H1 (cell line): ENCODE data around the gene KCNH5. TPM values are rescaled to one million over a fixed set of nuclear protein-coding genes. Genes with fewer than 3 reads are reported as not detected.

Source experiments
- CTCF ChIA-PET: fragments of 300-600 bp; sonication (Branson Sonifier 250); formaldehyde crosslinking; loops from one replicate; lab custom pipeline; 2021; ENCODE audit not compliant: partially characterized antibody; lab: Charles Lee
- POLR2A ChIA-PET: fragments of 300-600 bp; sonication (Branson Sonifier 250); formaldehyde crosslinking; loops from one replicate; lab custom pipeline; 2021; ENCODE audit warnings: inconsistent platforms; ENCODE audit not compliant: partially characterized antibody; lab: Charles Lee
- DNase-seq, 2 experiments: peaks; one replicate each; pipeline versions ENCODE4 v3.0.0 to v3.0.0-alpha.2; 2010 to 2022; ENCODE audit warnings: low spot score in 2 of 2, low read depth in 1 of 2, mixed read lengths in 1 of 2
- FAIRE-seq: peaks from 2 replicates; lab custom pipeline; 2011; peaks lifted over from hg19 to GRCh38; lab: Jason Lieb, UNC
- H2AFZ ChIP-seq: 2 replicates; pipeline ENCODE4 v1.8.1; 2012; ENCODE audit warnings: low read length, inconsistent platforms
- H2AK5ac ChIP-seq: 2 replicates; pipeline ENCODE4 v1.6.1; 2013; ENCODE audit warnings: low read depth, low read length
- H2BK120ac ChIP-seq: replicated peaks from 2 replicates; pipeline ENCODE3; 2013; ENCODE audit warnings: low read depth, low read length, inconsistent platforms
- H2BK12ac ChIP-seq: 2 replicates; pipeline ENCODE4 v1.6.1; 2013; ENCODE audit warnings: low read depth, low read length
- H2BK15ac ChIP-seq: 2 replicates; pipeline ENCODE4 v1.6.1; 2013; ENCODE audit warnings: low read length
- H2BK20ac ChIP-seq: 2 replicates; pipeline ENCODE4 v1.6.1; 2013; ENCODE audit warnings: low read length
- H2BK5ac ChIP-seq: 2 replicates; pipeline ENCODE4 v1.6.1; 2013; ENCODE audit warnings: low read depth, low read length
- H3K14ac ChIP-seq: 2 replicates; pipeline ENCODE4 v1.6.1; 2013; ENCODE audit warnings: inconsistent platforms; ENCODE audit not compliant: insufficient read length
- H3K18ac ChIP-seq: 2 replicates; pipeline ENCODE4 v1.6.1; 2013; ENCODE audit warnings: low read length; ENCODE audit errors: extremely low read depth
- H3K23ac ChIP-seq: 2 replicates; pipeline ENCODE4 v1.6.1; 2013; ENCODE audit warnings: inconsistent platforms; ENCODE audit not compliant: insufficient read length
- H3K23me2 ChIP-seq: 2 replicates; pipeline ENCODE4 v1.6.1; 2013; ENCODE audit warnings: low read depth, low read length
- H3K27ac ChIP-seq: 2 replicates; pipeline ENCODE4 v1.6.1; 2011; ENCODE audit warnings: low read depth, low read length, inconsistent platforms
- H3K27me3 ChIP-seq, 4 experiments: replicated peaks in 1 of 4; 1 replicate in 1 of 4; 2 replicates in 3 of 4; pipeline versions ENCODE4 v1.6.1 to v1.8.1; 2011 to 2013; ENCODE audit warnings: low read length in 3 of 4, mild to moderate bottlenecking in 3 of 4, inconsistent platforms in 2 of 4, mixed read lengths in 2 of 4, moderate library complexity in 1 of 4; ENCODE audit not compliant: control insufficient read depth in 3 of 4, insufficient read depth in 3 of 4; ENCODE audit errors: extremely low read depth in 1 of 4
- H3K36me3 ChIP-seq, 4 experiments: 2 replicates each; pipeline versions ENCODE4 v1.6.1 to v1.8.1; 2011 to 2013; ENCODE audit warnings: mild to moderate bottlenecking in 4 of 4, low read length in 3 of 4, moderate library complexity in 2 of 4, control low read depth in 1 of 4, inconsistent platforms in 1 of 4; ENCODE audit not compliant: insufficient read depth in 4 of 4, control insufficient read depth in 2 of 4
- H3K4ac ChIP-seq: replicated peaks from 2 replicates; pipeline ENCODE3; 2013; ENCODE audit warnings: low read length, low read depth, mixed read lengths, inconsistent platforms; ENCODE audit not compliant: insufficient read length
- H3K4me1 ChIP-seq, 4 experiments: replicated peaks in 1 of 4; 1 replicate in 1 of 4; 2 replicates in 3 of 4; pipeline versions ENCODE4 v1.6.1 to v1.8.1; 2011 to 2013; ENCODE audit warnings: low read length in 3 of 4, inconsistent platforms in 2 of 4, mixed read lengths in 1 of 4; ENCODE audit not compliant: insufficient read depth in 4 of 4, control insufficient read depth in 3 of 4
- H3K4me2 ChIP-seq, 2 experiments: 2 replicates each; pipeline versions ENCODE4 v1.6.1 to v1.8.1; 2011 to 2013; ENCODE audit warnings: low read depth in 2 of 2, low read length in 2 of 2, control low read depth in 1 of 2, inconsistent platforms in 1 of 2, mild to moderate bottlenecking in 1 of 2; ENCODE audit not compliant: insufficient read depth in 1 of 2
- H3K4me3 ChIP-seq, 4 experiments: fragments of 200-600, 300-600 bp in 1 of 4; sonication (generic), shearing (Covaris generic), sonication (Bioruptor Twin) in 1 of 4; 2 replicates each; pipeline versions ENCODE4 v1.5.1 to v1.8.1; 2011 to 2016; ENCODE audit warnings: low read length in 4 of 4, low read depth in 3 of 4, control low read depth in 2 of 4, inconsistent platforms in 2 of 4, mild to moderate bottlenecking in 2 of 4, mixed read lengths in 1 of 4, moderate library complexity in 1 of 4; ENCODE audit not compliant: insufficient read depth in 2 of 4; ENCODE audit errors: extremely low read depth in 1 of 4
- H3K56ac ChIP-seq: replicated peaks from 2 replicates; pipeline ENCODE3; 2013; ENCODE audit warnings: low read depth, mild to moderate bottlenecking, mixed read lengths, low read length, inconsistent platforms; ENCODE audit not compliant: insufficient read length
- H3K79me1 ChIP-seq: 2 replicates; pipeline ENCODE4 v1.6.1; 2013; ENCODE audit warnings: low read depth, low read length, control low read depth
- H3K79me2 ChIP-seq, 2 experiments: 2 replicates each; pipeline versions ENCODE4 v1.6.1 to v1.8.1; 2012 to 2013; ENCODE audit warnings: low read length in 2 of 2, mild to moderate bottlenecking in 2 of 2, inconsistent platforms in 1 of 2; ENCODE audit not compliant: insufficient read depth in 2 of 2, control insufficient read depth in 1 of 2
- H3K9ac ChIP-seq, 4 experiments: replicated peaks in 1 of 4; 1 replicate in 1 of 4; 2 replicates in 3 of 4; pipeline versions ENCODE4 v1.6.1 to v1.8.1; 2011 to 2013; ENCODE audit warnings: low read depth in 3 of 4, low read length in 3 of 4, control low read depth in 2 of 4, mild to moderate bottlenecking in 2 of 4, moderate library complexity in 2 of 4, inconsistent platforms in 1 of 4; ENCODE audit errors: extremely low read depth in 1 of 4
- H3K9me3 ChIP-seq, 2 experiments: 2 replicates each; pipeline versions ENCODE4 v1.6.1 to v1.8.1; 2012 to 2013; ENCODE audit warnings: mild to moderate bottlenecking in 2 of 2, moderate library complexity in 2 of 2, control low read depth in 1 of 2, inconsistent platforms in 1 of 2, low read depth in 1 of 2, low read length in 1 of 2, mixed read lengths in 1 of 2; ENCODE audit not compliant: insufficient read depth in 2 of 2
- H4K20me1 ChIP-seq, 2 experiments: replicated peaks in 1 of 2; 2 replicates each; pipeline versions ENCODE3 to v1.8.1; 2011 to 2013; ENCODE audit warnings: inconsistent platforms in 2 of 2, low read length in 2 of 2, mild to moderate bottlenecking in 1 of 2; ENCODE audit not compliant: insufficient read depth in 2 of 2, control insufficient read depth in 1 of 2
- H4K5ac ChIP-seq: 2 replicates; pipeline ENCODE4 v1.6.1; 2013; ENCODE audit warnings: low read length, low read depth, mixed read lengths, inconsistent platforms; ENCODE audit not compliant: insufficient read length
- H4K8ac ChIP-seq: 2 replicates; pipeline ENCODE4 v1.8.0; 2013; ENCODE audit warnings: mild to moderate bottlenecking, moderate library complexity, low read length, inconsistent platforms; ENCODE audit not compliant: insufficient read depth; ENCODE audit errors: extremely low read depth
- H4K91ac ChIP-seq: replicated peaks from 2 replicates; pipeline ENCODE3; 2013; ENCODE audit warnings: low read length, mixed read lengths, inconsistent platforms; ENCODE audit not compliant: insufficient read length
- ASH2L ChIP-seq: fragments of 200-600, 300-600 bp; sonication (generic); IDR thresholded peaks from one replicate; pipeline ENCODE4 v1.7.1; 2017; ENCODE audit warnings: low read length
- ATF3 ChIP-seq: IDR thresholded peaks from 2 replicates; pipeline ENCODE4 v1.6.1; 2011; ENCODE audit warnings: low read depth, mild to moderate bottlenecking, low read length; ENCODE audit not compliant: insufficient read depth
- CBX5 ChIP-seq: fragments of 300-800, 300-1000 bp; sonication (generic); IDR thresholded peaks from 2 replicates; pipeline ENCODE4 v1.7.1; 2016; ENCODE audit warnings: antibody characterized with exemption, low read length, low read depth
- FOSL1 ChIP-seq: IDR thresholded peaks from 2 replicates; pipeline ENCODE4 v1.6.1; 2011; ENCODE audit warnings: mild to moderate bottlenecking, low read depth, low read length, moderate library complexity; ENCODE audit not compliant: insufficient read depth
- HDAC6 ChIP-seq: IDR thresholded peaks from one replicate; pipeline ENCODE4 v1.7.1; 2012; ENCODE audit warnings: low read depth, mild to moderate bottlenecking, inconsistent platforms, low read length, moderate library complexity
- KDM4A ChIP-seq: IDR thresholded peaks from one replicate; pipeline ENCODE4 v1.7.1; 2012; ENCODE audit warnings: low read depth, mild to moderate bottlenecking, moderate library complexity, low read length, inconsistent platforms; ENCODE audit not compliant: severe bottlenecking
- RNF2 ChIP-seq: fragments of 200-900, 300-1000 bp; sonication (generic); IDR thresholded peaks from 2 replicates; pipeline ENCODE4 v1.7.1; 2016; ENCODE audit warnings: borderline replicate concordance, low read depth, mild to moderate bottlenecking, antibody characterized with exemption, low read length; ENCODE audit not compliant: poor library complexity, severe bottlenecking; ENCODE audit errors: missing control alignments
- RXRA ChIP-seq: IDR thresholded peaks from 2 replicates; pipeline ENCODE4 v1.6.1; 2011; ENCODE audit warnings: low read depth, mild to moderate bottlenecking, low read length, moderate library complexity; ENCODE audit not compliant: insufficient read depth
- SAP30 ChIP-seq: fragments of 300-600 bp; sonication (generic); IDR thresholded peaks from 2 replicates; pipeline ENCODE4 v1.7.1; 2012; ENCODE audit warnings: low read length, moderate library complexity, mild to moderate bottlenecking, inconsistent platforms; ENCODE audit not compliant: insufficient read depth, insufficient replicate concordance
- USF2 ChIP-seq: IDR thresholded peaks from 2 replicates; pipeline ENCODE4 v1.6.1; 2011; ENCODE audit warnings: low read length, improper control_type of control experiment
- ZNF274 ChIP-seq: IDR thresholded peaks from 2 replicates; pipeline ENCODE4 v1.7.0; 2012; ENCODE audit warnings: low read length, borderline replicate concordance; ENCODE audit errors: extremely low read depth
- whole genome bisulfite sequencing, 2 experiments: shearing (Covaris generic) in 1 of 2; methylation state at CpG; one replicate each; pipeline versions ENCODE4 v1.1.6 to v1.1.7; 2013 to 2015; ENCODE audit warnings: low lambda C conversion rate in 2 of 2, mixed read lengths in 2 of 2, inconsistent platforms in 1 of 2, low coverage in 1 of 2, missing lambda C conversion rate in 1 of 2; ENCODE audit not compliant: insufficient replicate concordance in 2 of 2, insufficient coverage in 1 of 2, insufficient read length in 1 of 2; ENCODE audit errors: extremely low coverage in 1 of 2, missing lambda C conversion rate in 1 of 2; 5-methylcytosine and 5-hydroxymethylcytosine counted together
- polyA plus RNA-seq, 7 experiments: library from polyadenylated mRNA; depleted of rRNA in 3 of 7; stranded (reverse) in 5 of 7; unstranded in 2 of 7; fragments of >200 nt in 5 of 7; fragments of 200-250 nt in 2 of 7; gene quantifications; 1 replicate in 5 of 7; 2 replicates in 1 of 7; 4 replicates in 1 of 7; pipeline versions ENCODE4 v1.2.1 to v1.2.3, GENCODE V29; 2011 to 2013; ENCODE audit warnings: missing spikeins in 2 of 7, mixed read lengths in 2 of 7
- total RNA-seq: library from RNA; stranded (reverse); fragmentation: NEBNext Ultra II Directional; extraction: Animal tissue kit (Norgen Biotek cat#: 25700); gene quantifications from 2 replicates; pipeline ENCODE4 v1.2.1, GENCODE V29; 2021

KCNH5 gene
- total and polyA plus RNA-seq, 2 of the 8 experiments (the other 6 are each of a cell fraction or from before 2014, with no cell fraction given): 0.24 to 0.50 TPM

- no peak overlapping the region for H2BK5ac ChIP-seq
- no peak overlapping the region for H2AK5ac ChIP-seq
- H3K56ac ChIP-seq: peak overlapping the region; percentile 2
- no peaks in the 10 kb centered on the region for H3K36me3 ChIP-seq
- WGBS, 2 experiments: 80% methylated on average over 4 of the region's 4 CpGs; no CpG with 5 or more reads in 1 of the 2 experiments
- no peak overlapping the region for H3K23ac ChIP-seq
- H2BK12ac ChIP-seq: no peak overlapping the region; the same call in 1 of the 2 replicates
- H4K91ac ChIP-seq: peak overlapping the region; percentile 31
- H2BK15ac ChIP-seq: no peak overlapping the region
- no peak overlapping the region for H3K9ac ChIP-seq
- peak overlapping the region in 1 of 4 experiments; percentile 23; a peak in 1 of 8 replicates for H3K4me3 ChIP-seq
- H3K27me3 ChIP-seq: peaks cover 0 to 1% (median 0%) of the 10 kb centered on the region in 4 experiments; a peak in 1 of 7 replicates
- no peaks in the 10 kb centered on the region for H3K23me2 ChIP-seq
- peak overlapping the region; percentile 23 to 50; a peak in 2 of 4 replicates for H3K4me2 ChIP-seq
- H4K20me1 ChIP-seq: no peaks in the 10 kb centered on the region
- H3K27ac ChIP-seq: no peak overlapping the region
- CTCF ChIA-PET: interaction anchor here (0.9 to 1.1 kb wide), 2 partner anchors 10 to 220 kb away, joined by 4 read pairs; no protein-coding TSS in a partner anchor
- no peak overlapping the region for H3K4ac ChIP-seq
- no peak overlapping the region for H4K8ac ChIP-seq
- DNase-seq (no peak), FAIRE-seq (no peak)
- H2BK20ac ChIP-seq: 0 out of 2 replicates have a peak overlapping the region, but pooled peaks have one; percentile 10
- H3K79me2 ChIP-seq: no peaks in the 10 kb centered on the region
- H3K14ac ChIP-seq: no peak overlapping the region
- H3K79me1 ChIP-seq: no peaks in the 10 kb centered on the region
- H2AFZ ChIP-seq: no peak overlapping the region
- POLR2A ChIA-PET: no interaction called here
- H3K9me3 ChIP-seq: no peaks in the 10 kb centered on the region
- no peak overlapping the region for H4K5ac ChIP-seq
- peak overlapping the region; percentile 60 for H2BK120ac ChIP-seq
- H3K18ac ChIP-seq: no peak overlapping the region; the same call in 1 of the 2 replicates
- peaks cover 1 to 13% (median 8%) of the 10 kb centered on the region in 4 experiments; a peak in 5 of 7 replicates for H3K4me1 ChIP-seq
- TF ChIP-seq ZNF274: no peak
- no peak for TF ChIP-seq RNF2
- no peak for TF ChIP-seq SAP30
- no peak for TF ChIP-seq HDAC6
- no peak for TF ChIP-seq ATF3
- TF ChIP-seq RXRA: no peak
- TF ChIP-seq CBX5: no peak
- no peak for TF ChIP-seq FOSL1
- no peak for TF ChIP-seq USF2
- no peak for TF ChIP-seq ASH2L
- TF ChIP-seq KDM4A: no peak
Measured at GRCh38 chr14:62696929-62697328, 348.3 kb downstream of the KCNH5 start.
